Measurements from ENCODE around the gene NOG. TPM values are rescaled to one million over a fixed set of nuclear protein-coding genes. Genes with fewer than 3 reads are reported as not detected.

The NOG gene
- total and polyA plus RNA-seq, 9 of the 15 experiments (the other 6 are each of a cell fraction or from before 2014, with no cell fraction given) = not detected

- Histone ChIP-seq H3K79me2 (ENCODE audit: control insufficient read depth, insufficient read depth, low read length) (no peaks in the 10 kb centered on the region), H3K27ac (ENCODE audit: extremely low read depth, low read depth, low read length) (no peak overlapping the region), H3K36me3 (ENCODE audit: control insufficient read depth, insufficient read depth, low read length) (no peaks in the 10 kb centered on the region), H3K4me1 (replicated peaks in 1 of 2; ENCODE audit: control insufficient read depth in 2 of 2, insufficient read depth in 2 of 2, low read length in 2 of 2) (no peaks in the 10 kb centered on the region), H3K9me3 (replicated peaks; ENCODE audit: control insufficient read depth, insufficient read depth, low read depth, low read length) (no peaks in the 10 kb centered on the region), H3K4me3 (no peak overlapping the region), H3K27me3 (ENCODE audit: control insufficient read depth in 2 of 2, insufficient read depth in 2 of 2, low read length in 2 of 2) (no peaks in the 10 kb centered on the region; a peak in 1 of 5 replicates), H3K9me1 (ENCODE audit: control insufficient read depth, insufficient read depth, low read length) (no peaks in the 10 kb centered on the region), H2AFZ (ENCODE audit: low read depth, low read length) (no peak overlapping the region), H3K4me2 (ENCODE audit: insufficient read depth, low read length) (no peak overlapping the region), H4K20me1 (replicated peaks; ENCODE audit: control insufficient read depth, insufficient read depth, low read length) (no peaks in the 10 kb centered on the region), H3K9ac (ENCODE audit: insufficient read depth in 1 of 2, low read depth in 2 of 2, low read length in 2 of 2) (no peak overlapping the region)
- no TSS peak for BruUV-seq (replicated peaks)
- 2% methylated on average over 8 of the region's 8 CpGs for WGBS (ENCODE audit: insufficient coverage, low coverage, missing lambda C conversion rate)
- intact Hi-C loops (cut with micrococcal nuclease) = no loop called here
- ChIA-PET CTCF (ENCODE audit: low intra/inter-chr PET ratio) (no interaction called here), POLR2A (interaction anchor here (0.6 to 1.5 kb wide), 2 partner anchors 9 to 124 kb away, joined by 3 to 4 read pairs; no protein-coding TSS in a partner anchor)
- TF ChIP-seq RFX7 (CRISPR knock-in tag; IDR thresholded peaks at IDR 0.05) (no peak), NFE2 (IDR thresholded peaks at IDR 0.05; ENCODE audit: low read depth) (no peak), TFAP4 (CRISPR knock-in tag; IDR thresholded peaks at IDR 0.05; ENCODE audit: borderline replicate concordance) (no peak), NR3C1 (CRISPR knock-in tag; IDR thresholded peaks at IDR 0.05) (no peak), ZNF133 (CRISPR knock-in tag; IDR thresholded peaks at IDR 0.05) (no peak), ZC3H11A (IDR thresholded peaks at IDR 0.05; ENCODE audit: low read depth, low read length) (no peak), SIRT6 (IDR thresholded peaks at IDR 0.05; ENCODE audit: low read depth, low read length) (no peak), ZNF586 (CRISPR knock-in tag; conservative IDR thresholded peaks at IDR 0.05) (no peak)
- ATAC-seq (no peak), DNase-seq (ENCODE audit: extremely low read depth in 1 of 4, low spot score in 3 of 4) (no peak), FAIRE-seq (no peak)
- in situ Hi-C loops (cut with MboI) = no loop called here
Observed at GRCh38 chr17:56637254-56637653, 43.8 kb downstream of the NOG start.

Measured in K562 (cell line).